RWPE1 (cell line): Measurements from ENCODE around the gene CHRM1.

Source experiments
- CTCF ChIA-PET: fragments of 350-600 bp; sonication (Branson Sonifier 250); formaldehyde crosslinking; extraction: SDS; loops from one replicate; lab custom pipeline; 2021; lab: Yijun Ruan, JAX
- POLR2A ChIA-PET: fragments of 400-600 bp; formaldehyde crosslinking; extraction: SDS; loops from one replicate; lab custom pipeline; 2020; ENCODE audit warnings: antibody characterized with exemption; ENCODE audit not compliant: low non-redundant PET; lab: Yijun Ruan, JAX
- DNase-seq: peaks from one replicate; pipeline ENCODE4 v3.0.0; 2012; ENCODE audit warnings: low spot score
- H3K27ac ChIP-seq: fragments of 450-650 bp; 2 replicates; pipeline ENCODE4 v1.5.1; 2017
- TF ChIP-seq, protein P1 (sequence below): fragments of 450-650 bp; conservative IDR thresholded peaks from 2 replicates; pipeline ENCODE4 v1.5.1; 2017; ENCODE audit warnings: low read depth, mild to moderate bottlenecking

Gene CHRM1

DNA sequence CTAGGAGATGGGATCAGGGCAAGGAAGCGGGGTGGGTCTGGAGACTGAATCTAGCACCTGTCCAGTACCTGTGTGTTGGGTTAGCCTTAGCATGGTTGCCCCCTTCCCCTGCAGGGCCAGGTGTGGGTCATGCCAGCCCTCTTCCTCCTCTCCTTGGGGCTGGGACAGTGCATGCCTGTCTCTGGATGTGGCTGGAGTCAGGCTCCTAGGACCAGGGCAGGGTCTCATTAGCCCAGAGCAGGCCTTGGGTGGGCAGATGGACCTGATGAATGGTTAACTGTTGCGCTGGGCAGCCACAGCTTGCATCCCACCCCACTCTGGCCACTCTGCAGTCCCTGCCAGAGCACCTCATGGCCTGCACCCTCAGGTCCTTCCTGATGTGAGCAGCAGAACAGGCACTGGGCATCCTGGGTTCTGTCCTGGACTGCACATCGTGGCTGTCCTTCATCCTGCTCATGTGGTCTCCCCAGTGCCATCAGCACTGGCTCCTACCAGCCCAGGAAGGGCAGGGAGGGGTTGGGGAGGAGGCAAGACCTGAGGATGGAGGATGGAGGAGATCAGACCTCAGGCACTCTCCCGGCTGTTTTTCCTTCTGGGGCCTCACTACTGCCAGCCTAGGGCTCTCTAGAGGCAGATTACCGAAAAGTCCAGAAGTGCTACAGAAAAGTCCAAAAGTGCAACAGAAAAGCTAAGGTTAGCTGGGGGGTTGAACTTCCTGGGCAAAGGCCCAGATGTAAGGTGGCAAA is 12.8 kb upstream of the CHRM1 start:
- TF ChIP-seq, protein P1, sequence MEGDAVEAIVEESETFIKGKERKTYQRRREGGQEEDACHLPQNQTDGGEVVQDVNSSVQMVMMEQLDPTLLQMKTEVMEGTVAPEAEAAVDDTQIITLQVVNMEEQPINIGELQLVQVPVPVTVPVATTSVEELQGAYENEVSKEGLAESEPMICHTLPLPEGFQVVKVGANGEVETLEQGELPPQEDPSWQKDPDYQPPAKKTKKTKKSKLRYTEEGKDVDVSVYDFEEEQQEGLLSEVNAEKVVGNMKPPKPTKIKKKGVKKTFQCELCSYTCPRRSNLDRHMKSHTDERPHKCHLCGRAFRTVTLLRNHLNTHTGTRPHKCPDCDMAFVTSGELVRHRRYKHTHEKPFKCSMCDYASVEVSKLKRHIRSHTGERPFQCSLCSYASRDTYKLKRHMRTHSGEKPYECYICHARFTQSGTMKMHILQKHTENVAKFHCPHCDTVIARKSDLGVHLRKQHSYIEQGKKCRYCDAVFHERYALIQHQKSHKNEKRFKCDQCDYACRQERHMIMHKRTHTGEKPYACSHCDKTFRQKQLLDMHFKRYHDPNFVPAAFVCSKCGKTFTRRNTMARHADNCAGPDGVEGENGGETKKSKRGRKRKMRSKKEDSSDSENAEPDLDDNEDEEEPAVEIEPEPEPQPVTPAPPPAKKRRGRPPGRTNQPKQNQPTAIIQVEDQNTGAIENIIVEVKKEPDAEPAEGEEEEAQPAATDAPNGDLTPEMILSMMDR = no peak
- CTCF ChIA-PET = no interaction called here
- H3K27ac ChIP-seq = no peak overlapping the region
- POLR2A ChIA-PET = no interaction called here
- DNase-seq = no peak

DNA sequence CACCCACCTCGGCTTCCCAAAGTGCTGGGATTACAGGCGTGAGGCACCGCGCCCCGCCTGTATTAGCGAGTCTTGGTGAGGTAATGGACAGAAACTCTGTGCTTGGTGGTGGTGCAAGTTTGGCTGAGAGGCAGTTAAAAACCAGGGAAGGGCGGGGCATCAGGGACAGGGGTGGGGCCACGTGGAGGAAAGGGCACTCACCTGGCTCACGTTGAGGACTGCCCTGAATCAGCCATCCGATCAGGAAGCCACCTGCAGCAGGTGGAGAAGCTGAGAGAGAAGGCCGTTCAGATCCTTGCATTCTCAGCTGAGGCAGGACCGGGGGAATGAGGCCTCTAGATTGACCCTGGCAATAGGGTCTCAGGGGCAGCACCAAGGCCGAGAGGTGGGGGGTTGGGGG is 12.1 kb upstream of the CHRM1 start:
- POLR2A ChIA-PET = no interaction called here
- CTCF ChIA-PET = no interaction called here
- DNase-seq = no peak
- no peak overlapping the region for H3K27ac ChIP-seq
- TF ChIP-seq, protein P1 = no peak

DNA sequence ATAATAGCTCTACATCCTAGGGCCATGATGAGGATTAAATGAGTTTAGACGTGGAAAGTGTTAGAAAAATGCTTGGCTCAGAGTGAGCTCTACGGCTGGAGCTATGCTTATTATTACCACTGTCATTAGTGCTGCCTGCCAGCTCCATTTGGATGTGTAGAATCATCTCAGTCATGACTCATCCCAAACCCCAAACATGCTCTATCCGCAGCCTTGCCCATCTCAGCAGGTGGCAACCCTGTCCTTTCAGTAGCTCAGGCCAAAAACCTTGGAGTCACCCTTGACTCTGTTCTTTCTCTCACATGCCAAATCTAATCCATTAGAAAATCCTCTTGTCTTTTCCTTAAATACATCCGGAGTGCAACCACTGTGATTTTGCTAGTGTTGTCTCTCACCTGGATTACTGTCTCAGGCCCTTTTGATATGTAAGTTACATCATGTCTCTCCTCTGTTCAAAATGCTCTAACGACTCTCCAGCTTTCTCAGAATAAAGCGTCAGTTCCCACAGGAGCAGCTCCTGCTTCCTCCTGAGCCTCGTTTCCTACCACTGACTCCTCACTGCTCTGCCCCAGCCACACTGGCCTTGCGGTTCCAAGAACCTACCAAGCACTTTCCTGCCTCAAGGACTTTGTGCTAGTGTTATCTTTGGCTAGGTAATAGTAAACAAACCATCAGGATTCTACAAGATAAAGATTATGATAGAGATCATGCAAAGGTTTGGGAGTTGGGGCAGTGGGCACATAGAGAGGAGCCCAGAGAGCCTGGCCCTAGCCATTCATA is 10.5 kb upstream of the CHRM1 start:
- TF ChIP-seq, protein P1 = no peak
- ChIA-PET POLR2A (no interaction called here), CTCF (no interaction called here)
- DNase-seq = no peak
- no peak overlapping the region for H3K27ac ChIP-seq

DNA sequence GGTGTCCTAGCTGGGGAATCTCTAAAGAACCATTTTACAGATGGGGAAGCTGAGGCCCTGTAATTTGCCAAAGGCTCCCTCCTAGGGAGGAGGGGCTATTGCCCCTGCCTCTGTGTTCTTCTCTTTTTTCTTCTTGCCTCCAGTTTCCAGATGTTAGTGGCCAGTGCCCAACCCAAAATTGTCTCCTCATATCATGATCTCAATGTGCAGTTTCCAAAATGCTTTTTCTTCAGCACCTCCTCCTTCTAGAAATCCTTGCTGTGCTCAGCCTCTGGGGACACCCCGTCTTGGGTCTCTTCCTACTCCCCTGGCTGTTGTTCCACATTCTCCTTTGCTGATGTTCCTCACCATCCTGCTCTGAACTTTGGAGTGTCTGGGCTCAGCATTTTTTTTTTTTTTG is 9.5 kb upstream of the CHRM1 start:
- TF ChIP-seq, protein P1 = no peak
- CTCF ChIA-PET = no interaction called here
- no peak for DNase-seq
- POLR2A ChIA-PET = no interaction called here
- no peak overlapping the region for H3K27ac ChIP-seq

DNA sequence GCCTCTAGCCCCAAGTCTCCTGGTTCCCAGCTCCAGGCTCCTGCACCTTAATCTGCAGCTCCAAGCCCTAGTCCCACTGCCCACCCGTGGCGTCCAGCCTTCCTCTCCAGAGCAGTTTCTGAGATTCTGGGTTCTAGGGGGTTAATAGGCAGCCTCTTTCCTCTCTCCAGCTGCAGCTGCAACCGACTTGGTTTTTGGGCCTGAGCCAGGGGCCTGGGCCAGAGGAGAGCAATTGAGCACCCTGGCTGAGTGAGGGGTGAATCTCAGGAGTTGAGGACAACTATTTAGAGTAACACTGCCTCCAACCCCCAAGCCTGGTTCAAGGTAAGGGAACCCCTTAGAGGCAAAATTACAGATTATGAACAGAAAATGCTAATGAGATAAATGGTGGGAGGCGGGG is 9.0 kb upstream of the CHRM1 start:
- DNase-seq = no peak
- H3K27ac ChIP-seq = no peak overlapping the region
- CTCF ChIA-PET = interaction anchor here (0.9 kb wide), 1 partner anchor 12 kb away, joined by 4 read pairs; no protein-coding TSS in a partner anchor
- POLR2A ChIA-PET = no interaction called here
- TF ChIP-seq, protein P1 = no peak

DNA sequence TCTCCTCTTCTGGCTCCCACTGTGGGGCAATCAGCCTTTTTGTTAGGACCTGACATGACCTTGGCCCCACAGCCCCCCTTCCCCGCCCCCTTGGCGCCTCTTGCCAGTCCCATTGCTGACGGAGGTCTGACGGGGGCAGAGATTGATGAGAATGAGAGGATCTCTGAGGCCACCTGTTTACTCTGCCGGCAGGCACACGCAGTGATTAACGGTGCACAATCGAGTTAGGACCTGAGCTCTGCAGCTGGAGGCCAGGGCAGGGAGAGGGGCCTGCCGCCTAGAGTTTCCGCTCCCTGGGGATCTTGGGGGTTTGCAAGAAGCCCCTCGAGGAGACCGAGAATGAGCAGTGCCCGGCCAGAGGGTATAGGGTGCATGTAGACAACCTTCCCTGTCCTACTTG is 6.8 kb upstream of the CHRM1 start:
- TF ChIP-seq, protein P1 = no peak
- no peak overlapping the region for H3K27ac ChIP-seq
- DNase-seq = no peak
- POLR2A ChIA-PET = no interaction called here
- CTCF ChIA-PET = interaction anchor here (2.5 kb wide), 1 partner anchor 22 kb away, joined by 5 read pairs; no protein-coding TSS in a partner anchor
